ENCODE measurements around the gene PTER.

PTER gene

DNA sequence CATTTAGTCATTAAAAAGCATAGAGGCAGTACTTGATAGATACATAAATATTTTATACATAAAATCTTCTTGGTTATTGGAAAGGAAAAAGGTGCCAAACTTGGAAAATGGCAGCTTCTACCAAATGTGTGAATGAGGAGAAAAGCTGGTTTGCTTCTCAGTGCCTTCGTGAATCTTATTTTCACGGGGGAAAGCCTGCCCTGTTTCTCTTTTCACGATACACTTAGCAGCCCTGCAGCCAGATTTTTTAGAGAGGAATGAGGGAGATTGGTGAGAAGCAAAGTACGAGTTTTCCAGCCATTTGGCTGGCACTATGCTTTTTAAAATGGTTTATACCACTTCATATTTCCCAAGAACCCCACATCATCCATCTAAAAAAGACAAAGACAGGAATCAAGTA, 107.8 kb downstream of the PTER start:
- no peak for DNase-seq
- no peak for ATAC-seq

GRCh38 chr10:16545116-16545736, 108.4 kb downstream of the PTER start:
- DNase-seq (no peak), ATAC-seq (no peak)

- DNase-seq (no peak), ATAC-seq (no peak)
Observed at GRCh38 chr10:16547973-16548372, 111.2 kb downstream of the PTER start.

- no peak for ATAC-seq
- no peak for DNase-seq
Observed at GRCh38 chr10:16559236-16559773, 122.5 kb downstream of the PTER start.

DNA sequence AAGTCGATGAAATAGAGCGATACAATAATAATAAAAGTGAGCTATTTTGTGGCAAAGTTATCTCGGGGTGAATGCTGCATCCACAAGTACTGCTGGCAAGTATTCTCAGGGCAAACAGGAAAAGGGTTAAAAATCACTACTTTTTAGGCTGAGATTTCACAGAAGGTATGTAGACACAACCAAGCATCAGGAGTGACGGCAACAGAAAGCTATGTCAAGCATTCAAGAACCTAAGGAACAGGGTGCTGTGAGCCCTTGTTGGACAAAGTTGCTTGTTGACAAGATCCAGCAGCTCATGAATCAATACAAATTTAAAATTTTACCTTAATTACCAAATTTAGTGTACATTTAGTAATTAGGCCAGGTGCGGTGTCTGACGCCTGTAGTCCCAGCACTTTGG, 126.1 kb downstream of the PTER start:
- ATAC-seq (no peak), DNase-seq (no peak)

Measured in stimulated activated naive CD8-positive, alpha-beta T cell treated with anti-CD3 and anti-CD28 coated beads, Interleukin-15, Interleukin-2, amounts not matched to agents 100 U/mL and 50 U/mL, for 24 hours (primary cell).